Measurements from ENCODE around the gene IFITM2.

GRCh38 chr11:307766-308708 is at the start of gene IFITM2:
- TF ChIP-seq POLR2A (IDR thresholded peaks at IDR 0.05) = peak in 2 of 3 donors; percentile 76 to 84
- TF ChIP-seq, protein P1, sequence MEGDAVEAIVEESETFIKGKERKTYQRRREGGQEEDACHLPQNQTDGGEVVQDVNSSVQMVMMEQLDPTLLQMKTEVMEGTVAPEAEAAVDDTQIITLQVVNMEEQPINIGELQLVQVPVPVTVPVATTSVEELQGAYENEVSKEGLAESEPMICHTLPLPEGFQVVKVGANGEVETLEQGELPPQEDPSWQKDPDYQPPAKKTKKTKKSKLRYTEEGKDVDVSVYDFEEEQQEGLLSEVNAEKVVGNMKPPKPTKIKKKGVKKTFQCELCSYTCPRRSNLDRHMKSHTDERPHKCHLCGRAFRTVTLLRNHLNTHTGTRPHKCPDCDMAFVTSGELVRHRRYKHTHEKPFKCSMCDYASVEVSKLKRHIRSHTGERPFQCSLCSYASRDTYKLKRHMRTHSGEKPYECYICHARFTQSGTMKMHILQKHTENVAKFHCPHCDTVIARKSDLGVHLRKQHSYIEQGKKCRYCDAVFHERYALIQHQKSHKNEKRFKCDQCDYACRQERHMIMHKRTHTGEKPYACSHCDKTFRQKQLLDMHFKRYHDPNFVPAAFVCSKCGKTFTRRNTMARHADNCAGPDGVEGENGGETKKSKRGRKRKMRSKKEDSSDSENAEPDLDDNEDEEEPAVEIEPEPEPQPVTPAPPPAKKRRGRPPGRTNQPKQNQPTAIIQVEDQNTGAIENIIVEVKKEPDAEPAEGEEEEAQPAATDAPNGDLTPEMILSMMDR (IDR thresholded peaks at IDR 0.05 in 8 of 11, conservative IDR thresholded peaks at IDR 0.05 in 3 of 11) = peak in 2 of 11 experiments; percentile 10 to 41

Measured in spleen (tissue), 7 donors.